Posterior cingulate gyrus (tissue), 11 donors: ENCODE measurements around the gene MTMR6.

Source experiments
- DNase-seq, 10 donors: peaks; one replicate each; pipeline versions ENCODE4 v3.0.0 to v3.0.0-alpha.2; 2020 to 2021; ENCODE audit warnings: mixed read lengths in 3 of 10
- intact Hi-C: fragments of 100-400 bp; cut with DNase I; formaldehyde crosslinking; loops from one replicate; pipeline ENCODE4 v1.15.1; 2023

The MTMR6 gene

DNA sequence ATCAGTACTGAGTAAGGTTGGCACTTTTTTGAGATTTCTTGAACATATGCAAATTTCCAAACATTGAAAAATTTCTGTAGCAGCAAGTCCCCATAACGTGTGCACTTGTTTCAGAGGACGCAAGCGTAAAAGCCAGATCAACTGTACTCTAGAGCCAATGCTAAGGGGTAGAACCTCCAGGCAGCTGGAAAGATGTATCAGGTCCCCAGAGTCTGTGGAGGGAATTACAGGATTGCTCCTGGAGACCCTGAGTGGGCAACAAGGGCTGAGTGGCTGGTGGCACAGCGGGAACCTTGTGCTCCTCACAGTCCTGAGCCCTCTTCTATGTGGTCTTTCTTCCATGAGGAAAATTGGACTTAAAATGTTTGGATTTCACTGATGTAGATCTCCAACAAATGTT lies 61.3 kb downstream of the MTMR6 start:
- intact Hi-C loops, result no loop called here
- DNase-seq, result no peak

DNA sequence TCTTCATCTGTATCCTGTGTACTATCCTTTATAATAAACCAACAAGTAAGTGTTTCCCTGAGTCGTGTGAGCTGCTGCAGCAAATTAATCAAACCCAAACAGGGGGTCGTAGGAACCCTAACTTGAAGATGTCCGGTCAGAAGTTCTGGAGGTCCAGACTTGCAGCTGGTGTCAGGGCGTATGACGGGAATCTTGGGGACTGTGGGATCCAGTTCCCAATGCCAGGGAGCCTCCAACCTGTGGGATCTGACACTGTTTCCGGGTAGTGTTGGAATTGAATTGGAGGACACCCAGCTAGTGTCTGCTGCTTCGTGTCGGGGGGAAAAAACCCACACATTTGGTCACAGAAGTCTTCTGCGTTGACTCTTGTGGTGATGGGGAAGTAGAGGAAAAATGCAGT lies 63.1 kb downstream of the MTMR6 start:
- no peak for DNase-seq
- intact Hi-C loops, result no loop called here

GRCh38 chr13:25222740-25223139 lies 64.5 kb downstream of the MTMR6 start:
- no peak for DNase-seq
- intact Hi-C loops, result no loop called here

DNA sequence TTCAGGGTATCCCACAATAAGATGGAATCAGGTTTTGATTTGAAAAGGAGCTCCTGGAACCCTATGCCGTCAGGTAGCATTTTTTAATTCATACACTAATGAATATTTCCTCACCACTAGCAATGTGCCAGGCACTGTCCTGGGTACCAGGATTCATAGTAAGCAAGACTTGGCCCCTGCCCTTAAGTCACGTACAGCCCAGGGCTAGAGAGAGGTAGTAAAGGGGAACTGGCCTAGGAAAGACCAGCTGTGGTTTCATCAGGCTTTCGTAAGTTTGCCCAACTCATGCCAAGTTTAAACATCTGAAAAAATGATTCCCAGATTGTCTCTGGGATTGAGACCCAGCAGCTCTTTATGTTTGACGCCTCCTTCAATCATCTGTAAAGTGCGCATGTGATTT lies 69.3 kb downstream of the MTMR6 start:
- no peak for DNase-seq
- intact Hi-C loops, result no loop called here

GRCh38 chr13:25217023-25217885 lies 70.0 kb downstream of the MTMR6 start:
- intact Hi-C loops, result no loop called here
- no peak for DNase-seq

DNA sequence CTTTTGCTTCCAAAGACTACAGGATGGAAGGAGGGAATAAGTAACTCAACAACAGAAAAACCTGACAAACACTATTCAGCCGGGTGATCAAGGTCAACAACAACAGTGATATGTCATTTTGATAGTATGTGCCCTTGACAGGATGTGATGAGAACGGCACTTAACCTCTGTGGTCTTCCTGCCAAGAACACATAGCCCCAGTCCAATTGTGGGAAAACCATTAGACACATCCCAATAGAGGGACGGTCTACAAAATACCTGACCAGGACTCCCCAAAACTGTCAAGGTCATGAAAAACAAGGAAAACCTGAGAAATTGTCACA lies 72.1 kb downstream of the MTMR6 start:
- DNase-seq, result no peak
- intact Hi-C loops, result no loop called here

DNA sequence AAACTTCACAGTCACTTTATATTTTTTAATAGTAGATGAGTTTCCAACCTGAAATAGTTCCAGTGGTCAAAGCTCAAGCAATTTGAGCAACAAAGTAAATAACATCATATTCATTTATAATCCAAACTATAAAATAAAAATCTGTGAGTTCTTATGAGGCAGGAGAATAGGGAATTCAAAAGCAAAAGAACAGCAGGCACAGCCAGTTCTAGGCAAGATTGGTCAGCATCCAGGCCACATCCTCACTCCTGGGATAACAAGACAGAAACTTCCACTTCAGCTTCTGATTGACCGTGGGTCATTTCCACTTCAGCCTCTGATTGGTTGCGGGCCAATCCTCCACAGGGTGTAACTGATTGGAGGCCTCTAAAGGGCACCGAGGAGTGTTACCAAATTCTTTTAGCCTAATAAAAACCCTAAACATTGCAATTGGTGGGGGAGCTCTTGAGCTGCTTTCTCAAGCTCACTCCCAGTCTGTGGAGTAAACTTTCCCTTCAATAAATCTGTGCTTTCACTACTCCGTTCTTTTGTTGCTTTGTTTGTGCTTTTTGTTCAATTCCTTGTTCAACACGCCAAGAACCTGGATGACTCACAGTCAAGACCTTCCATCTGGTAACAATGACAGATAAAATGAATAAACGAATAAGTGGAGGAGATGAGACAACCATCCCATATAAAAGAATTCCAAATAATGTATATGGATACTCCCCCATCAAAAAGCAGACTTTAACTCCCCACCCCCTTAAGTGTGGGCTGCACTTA lies 72.6 kb downstream of the MTMR6 start:
- DNase-seq, result no peak
- intact Hi-C loops, result no loop called here

GRCh38 chr13:25213715-25214114 lies 73.6 kb downstream of the MTMR6 start:
- DNase-seq, result no peak
- intact Hi-C loops, result no loop called here

- intact Hi-C loops, result no loop called here
- DNase-seq, result peak in 1 of 10 donors; percentile 45
Measured at GRCh38 chr13:25210842-25211569, 76.3 kb downstream of the MTMR6 start.

DNA sequence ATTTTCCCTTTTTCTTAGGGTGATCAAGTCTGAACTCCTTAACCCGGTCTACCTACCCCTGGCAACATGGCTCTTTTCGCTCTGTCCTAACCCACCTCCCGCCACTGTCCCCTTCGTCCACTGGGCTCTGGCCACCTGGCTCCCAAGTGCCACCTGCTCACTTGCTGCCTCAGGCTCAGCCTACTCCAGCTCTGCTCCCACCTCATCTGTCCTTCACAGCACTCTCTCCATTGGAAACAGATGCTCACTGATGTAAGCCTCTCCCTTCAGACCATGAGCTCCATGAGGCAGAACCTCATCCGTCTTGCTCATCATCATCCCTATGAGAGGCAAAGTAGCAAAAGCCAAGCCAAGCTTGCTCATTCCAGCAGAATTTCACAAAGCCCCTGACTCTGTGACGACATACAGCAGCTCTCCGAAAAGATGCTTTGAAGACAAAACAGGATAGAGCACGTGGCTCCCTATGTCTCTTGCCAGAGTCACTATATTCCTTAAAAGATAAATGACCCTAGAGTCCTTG lies 79.9 kb downstream of the MTMR6 start:
- no peak for DNase-seq
- intact Hi-C loops, result no loop called here

DNA sequence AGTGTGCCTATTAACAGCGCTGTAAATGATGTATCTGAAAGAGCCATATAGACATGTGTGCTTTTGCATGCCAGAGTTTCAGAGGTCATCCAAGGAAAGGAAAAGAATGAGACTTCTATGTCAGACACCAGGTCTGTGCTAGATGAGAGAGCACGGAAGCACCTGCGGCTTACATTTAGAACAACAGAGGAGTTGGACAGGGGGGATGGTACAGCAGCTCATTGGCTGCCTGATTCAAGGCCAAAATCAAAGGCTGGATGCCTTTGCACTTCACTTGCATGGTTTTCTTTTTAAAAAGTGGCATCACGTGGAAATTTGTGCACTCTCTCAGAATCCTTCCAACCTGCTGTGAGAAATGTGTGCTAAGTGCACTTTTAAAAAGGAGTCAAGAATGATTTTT lies 82.4 kb downstream of the MTMR6 start:
- intact Hi-C loops, result no loop called here
- no peak for DNase-seq

DNA sequence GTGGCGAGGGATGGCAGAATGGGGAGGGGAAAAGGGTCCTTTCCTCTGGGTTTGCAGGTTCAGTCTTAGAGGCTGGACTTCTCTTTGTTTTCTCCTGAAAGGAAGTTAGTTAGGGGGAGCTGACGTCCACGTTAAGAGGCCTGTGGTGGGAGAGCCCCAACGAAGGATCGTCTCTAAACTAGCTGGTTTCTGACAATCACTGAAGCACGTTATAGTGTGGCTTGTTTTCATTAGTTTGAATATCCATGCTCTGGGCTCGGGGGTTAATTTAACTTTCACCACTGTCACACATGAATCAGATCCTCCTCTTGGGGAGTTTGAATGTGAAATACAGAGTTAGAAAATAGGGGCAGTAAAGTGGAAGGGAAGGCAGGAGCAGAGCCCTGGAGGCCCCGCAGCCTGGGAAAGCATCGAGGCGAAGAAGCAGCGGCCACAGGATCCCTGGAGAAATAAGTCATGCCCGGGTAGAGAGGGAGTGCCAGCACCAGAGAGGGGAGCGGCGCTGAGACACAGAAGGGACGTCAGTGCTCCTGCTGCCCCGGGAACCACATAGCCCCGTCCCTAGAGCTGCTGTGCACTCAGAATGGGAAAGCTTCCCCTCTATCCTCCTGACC lies 84.1 kb downstream of the MTMR6 start:
- peak in 1 of 10 donors; percentile 43 for DNase-seq
- intact Hi-C loops, result no loop called here

DNA sequence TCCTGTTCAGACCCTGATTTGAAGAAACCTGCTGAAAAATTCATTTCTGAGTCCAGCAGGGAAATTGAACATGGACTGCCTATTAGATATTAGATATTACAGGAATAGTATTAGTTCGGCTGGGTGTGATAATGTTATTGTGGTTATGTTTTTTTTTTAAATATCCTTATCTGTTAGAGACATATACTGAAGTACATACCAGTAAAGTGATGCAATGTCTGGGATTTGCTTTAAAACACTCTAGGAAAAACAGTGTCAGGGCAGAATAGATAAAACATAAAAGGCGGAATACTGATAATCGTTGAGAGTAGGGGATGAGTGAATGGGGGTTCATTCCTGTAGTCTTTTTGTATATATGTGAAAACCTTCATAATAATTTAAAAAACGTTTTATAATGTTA lies 86.5 kb downstream of the MTMR6 start:
- no peak for DNase-seq
- intact Hi-C loops, result no loop called here

GRCh38 chr13:25198647-25199046 lies 88.6 kb downstream of the MTMR6 start:
- no peak for DNase-seq
- intact Hi-C loops, result no loop called here

GRCh38 chr13:25196971-25197370 lies 90.3 kb downstream of the MTMR6 start:
- DNase-seq, result no peak
- intact Hi-C loops, result no loop called here
